Right renal pelvis (tissue), 4 donors: ENCODE measurements around the gene TLK1. TPM values are rescaled to one million over a fixed set of nuclear protein-coding genes. Genes with fewer than 3 reads are reported as not detected.

Source experiments
- DNase-seq, 4 donors: peaks; one replicate each; pipeline ENCODE4 v3.0.0-alpha.2; 2013; ENCODE audit warnings: low read depth in 4 of 4, low spot score in 3 of 4, missing footprints in 1 of 4
- polyA plus RNA-seq, 4 donors: library from polyadenylated mRNA; unstranded; fragments of 120-200 nt; gene quantifications; one replicate each; pipeline ENCODE4 v1.2.1, GENCODE V29; 2013; ENCODE audit not compliant: insufficient read length in 4 of 4

Gene TLK1
- polyA plus RNA-seq, 4 donors: 41.5 to 59.6 (median 58.6) TPM

GRCh38 chr2:170971071-170971470, 189.6 kb downstream of the TLK1 start:
- DNase-seq: no peak

- DNase-seq: no peak
Observed at GRCh38 chr2:170969872-170970496, 190.7 kb downstream of the TLK1 start.

GRCh38 chr2:170969030-170969429, 191.7 kb downstream of the TLK1 start:
- no peak for DNase-seq

GRCh38 chr2:170968205-170969003, 192.3 kb downstream of the TLK1 start:
- DNase-seq: no peak

GRCh38 chr2:170967553-170967952, 193.1 kb downstream of the TLK1 start:
- DNase-seq: no peak

GRCh38 chr2:170966648-170967396, 193.9 kb downstream of the TLK1 start:
- DNase-seq: no peak

- no peak for DNase-seq
Observed at GRCh38 chr2:170965446-170966225, 195.1 kb downstream of the TLK1 start.

- DNase-seq: no peak
Observed at GRCh38 chr2:170963386-170963785, 197.3 kb downstream of the TLK1 start.

- no peak for DNase-seq
Observed at GRCh38 chr2:170953941-170954340, 206.8 kb downstream of the TLK1 start.

- no peak for DNase-seq
Observed at GRCh38 chr2:170950221-170950761, 210.4 kb downstream of the TLK1 start.

- DNase-seq: no peak
Observed at GRCh38 chr2:170949415-170949814, 211.3 kb downstream of the TLK1 start.

- DNase-seq: no peak
Observed at GRCh38 chr2:170944545-170944944, 216.1 kb downstream of the TLK1 start.

- DNase-seq: no peak
Observed at GRCh38 chr2:170943596-170943995, 217.1 kb downstream of the TLK1 start.

GRCh38 chr2:170943041-170943440, 217.7 kb downstream of the TLK1 start:
- DNase-seq: no peak

GRCh38 chr2:170942615-170943014, 218.1 kb downstream of the TLK1 start:
- no peak for DNase-seq

Other genes starting within 250 kb of the TLK1 start
- 10 to 100 TPM; 79.4 to 96.5 (median 93.8) TPM for gene GORASP2, start 231.6 kb downstream of the TLK1 start, polyA plus RNA-seq